ENCODE data around the gene MAP4K2.

GRCh38 chr11:64814712-64815187, 11.7 kb upstream of the MAP4K2 start:
- TF ChIP-seq CTCF (IDR thresholded peaks at IDR 0.05) (no peak), POLR2AphosphoS5 (IDR thresholded peaks at IDR 0.05) (no peak), EP300 (IDR thresholded peaks at IDR 0.05) (no peak)
